SU-DHL-6 (cell line): Measurements from ENCODE around the gene SSRP1.

Experiments used
- EZH2phosphoT487 ChIP-seq: fragments of 200-600 bp; sonication (generic), shearing (Covaris generic); conservative IDR thresholded peaks from 2 replicates; pipeline ENCODE4 v1.6.1; 2018; ENCODE audit warnings: mild to moderate bottlenecking, antibody characterized with exemption, low read length, moderate library complexity, mixed read lengths
- TF ChIP-seq, protein P1 (sequence below): fragments of 200-600 bp; sonication (generic); IDR thresholded peaks from one replicate; pipeline ENCODE4 v1.5.1; 2017; ENCODE audit warnings: antibody characterized with exemption, mild to moderate bottlenecking, low read length, moderate library complexity; ENCODE audit not compliant: insufficient read depth, poor library complexity, severe bottlenecking

DNA sequence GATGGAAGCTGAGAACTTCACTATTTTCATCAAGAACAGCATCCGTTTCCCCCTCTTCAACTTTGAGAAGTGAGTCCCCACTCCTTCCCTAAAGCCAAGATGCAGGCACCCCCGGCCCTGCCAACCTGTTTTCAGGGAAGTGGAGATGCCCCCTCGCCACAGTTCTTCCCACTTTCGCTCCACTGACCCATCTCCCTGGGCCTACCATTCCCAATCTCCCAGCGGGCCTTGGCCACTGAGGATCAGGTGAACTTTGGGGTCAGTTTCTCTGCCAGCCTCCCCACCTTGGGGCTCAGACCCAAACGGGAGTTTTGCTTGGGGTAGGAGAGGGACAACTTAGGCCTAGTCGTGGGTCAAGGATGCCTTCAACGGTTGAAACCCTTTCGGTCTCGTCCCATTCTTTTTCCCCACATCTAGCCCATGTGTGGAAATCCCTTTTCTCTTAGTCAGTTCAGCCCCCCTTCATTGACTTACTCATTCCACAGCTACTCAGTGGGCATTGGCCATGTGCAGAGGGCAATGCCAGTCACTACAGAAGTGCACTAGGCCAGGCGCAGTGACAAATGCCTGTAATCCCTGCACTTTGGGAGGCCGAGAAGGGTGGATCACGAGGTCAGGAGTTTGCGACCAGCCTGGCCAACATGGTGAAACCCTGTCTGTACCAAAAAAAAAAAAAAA is 13.1 kb upstream of the SSRP1 start:
- TF ChIP-seq, protein P1, sequence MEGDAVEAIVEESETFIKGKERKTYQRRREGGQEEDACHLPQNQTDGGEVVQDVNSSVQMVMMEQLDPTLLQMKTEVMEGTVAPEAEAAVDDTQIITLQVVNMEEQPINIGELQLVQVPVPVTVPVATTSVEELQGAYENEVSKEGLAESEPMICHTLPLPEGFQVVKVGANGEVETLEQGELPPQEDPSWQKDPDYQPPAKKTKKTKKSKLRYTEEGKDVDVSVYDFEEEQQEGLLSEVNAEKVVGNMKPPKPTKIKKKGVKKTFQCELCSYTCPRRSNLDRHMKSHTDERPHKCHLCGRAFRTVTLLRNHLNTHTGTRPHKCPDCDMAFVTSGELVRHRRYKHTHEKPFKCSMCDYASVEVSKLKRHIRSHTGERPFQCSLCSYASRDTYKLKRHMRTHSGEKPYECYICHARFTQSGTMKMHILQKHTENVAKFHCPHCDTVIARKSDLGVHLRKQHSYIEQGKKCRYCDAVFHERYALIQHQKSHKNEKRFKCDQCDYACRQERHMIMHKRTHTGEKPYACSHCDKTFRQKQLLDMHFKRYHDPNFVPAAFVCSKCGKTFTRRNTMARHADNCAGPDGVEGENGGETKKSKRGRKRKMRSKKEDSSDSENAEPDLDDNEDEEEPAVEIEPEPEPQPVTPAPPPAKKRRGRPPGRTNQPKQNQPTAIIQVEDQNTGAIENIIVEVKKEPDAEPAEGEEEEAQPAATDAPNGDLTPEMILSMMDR: no peak
- TF ChIP-seq EZH2phosphoT487: no peak
